GM18520 (cell line): ENCODE data around the gene RCOR1.
A peak's percentile ranks its signal among the peaks of the same experiment; 100 is the strongest.
"Not testable (repeated sequence)": the region's sequence is repeated elsewhere in the genome, so short reads cannot be mapped to it uniquely, and the experiment has no call there.

ENCODE experiments used
- ATAC-seq: cut with Tn5 transposase; IDR thresholded peaks from one replicate; pipeline ENCODE4 v1.9.1; 2021; ENCODE audit not compliant: unreplicated experiment

Gene RCOR1

GRCh38 chr14:102591944-102592762 is at the start of gene RCOR1:
Gene RCOR1, plus strand, starts transcription at chr14:102592649. Its CDS starts 238 bp downstream, at chr14:102592887.
- ATAC-seq: peak; percentile 66

GRCh38 chr14:102544046-102544746 is 48.3 kb upstream of the RCOR1 start:
- ATAC-seq: no peak

GRCh38 chr14:102544747-102545460 is 47.5 kb upstream of the RCOR1 start:
- no peak for ATAC-seq

- no peak for ATAC-seq
Observed at GRCh38 chr14:102545461-102546265, 46.8 kb upstream of the RCOR1 start.

- no peak for ATAC-seq
Observed at GRCh38 chr14:102548616-102549240, 43.7 kb upstream of the RCOR1 start.

GRCh38 chr14:102550927-102551401 is 41.5 kb upstream of the RCOR1 start:
- not testable (repeated sequence) for ATAC-seq

- ATAC-seq: no peak
Observed at GRCh38 chr14:102551995-102552705, 40.3 kb upstream of the RCOR1 start.

GRCh38 chr14:102554821-102555819 is 37.3 kb upstream of the RCOR1 start:
- ATAC-seq: no peak

GRCh38 chr14:102556098-102556677 is 36.3 kb upstream of the RCOR1 start:
- ATAC-seq: no peak

GRCh38 chr14:102557434-102558226 is 34.8 kb upstream of the RCOR1 start:
- no peak for ATAC-seq

- no peak for ATAC-seq
Observed at GRCh38 chr14:102558556-102558955, 33.9 kb upstream of the RCOR1 start.

GRCh38 chr14:102560458-102561261 is 31.8 kb upstream of the RCOR1 start:
- ATAC-seq: no peak

GRCh38 chr14:102565331-102565887 is 27.0 kb upstream of the RCOR1 start:
- no peak for ATAC-seq

- ATAC-seq: no peak
Observed at GRCh38 chr14:102565959-102566358, 26.5 kb upstream of the RCOR1 start.

- ATAC-seq: no peak
Observed at GRCh38 chr14:102568115-102568614, 24.3 kb upstream of the RCOR1 start.
